GM23248 (cell line): ENCODE data around the gene PREX1. TPM values are rescaled to one million over a fixed set of nuclear protein-coding genes. Genes with fewer than 3 reads are reported as not detected.

Experiments
- DNase-seq: peaks from one replicate; pipeline ENCODE4 v3.0.0-alpha.2; 2015
- H2AFZ ChIP-seq: fragments of 200-600 bp; sonication (generic); 2 replicates; pipeline ENCODE4 v1.6.1; 2016; ENCODE audit warnings: antibody characterized with exemption
- H3F3A ChIP-seq: fragments of 200-600 bp; sonication (generic); 2 replicates; pipeline ENCODE4 v1.6.1; 2016; ENCODE audit warnings: mild to moderate bottlenecking, antibody characterized with exemption, mixed run types; ENCODE audit not compliant: insufficient read depth
- H3K27ac ChIP-seq: fragments of 200-600 bp; sonication (generic); 2 replicates; pipeline ENCODE4 v1.5.1; 2016; ENCODE audit warnings: mild to moderate bottlenecking
- H3K27me3 ChIP-seq: fragments of 200-600 bp; sonication (generic); replicated peaks from 2 replicates; pipeline ENCODE4 v1.6.1; 2016; ENCODE audit warnings: mild to moderate bottlenecking; ENCODE audit not compliant: insufficient read depth
- H3K36me3 ChIP-seq: fragments of 200-600 bp; sonication (generic); 2 replicates; pipeline ENCODE4 v1.6.1; 2016; ENCODE audit warnings: low read depth, mild to moderate bottlenecking
- H3K4me1 ChIP-seq: fragments of 200-600 bp; sonication (generic); 2 replicates; pipeline ENCODE4 v1.6.1; 2016; ENCODE audit warnings: mild to moderate bottlenecking; ENCODE audit not compliant: insufficient read depth
- H3K4me2 ChIP-seq: fragments of 200-600 bp; sonication (generic); one replicate; pipeline ENCODE4 v1.6.1; 2016; ENCODE audit warnings: mild to moderate bottlenecking; ENCODE audit not compliant: unreplicated experiment
- H3K4me3 ChIP-seq: fragments of 200-600 bp; sonication (generic); 2 replicates; pipeline ENCODE4 v1.5.1; 2016; ENCODE audit warnings: mild to moderate bottlenecking
- H3K79me2 ChIP-seq: fragments of 200-600 bp; sonication (generic); 2 replicates; pipeline ENCODE4 v1.6.1; 2016; ENCODE audit warnings: mild to moderate bottlenecking; ENCODE audit not compliant: insufficient read depth
- H3K9ac ChIP-seq: fragments of 200-600 bp; sonication (generic); 2 replicates; pipeline ENCODE4 v1.6.1; 2016; ENCODE audit warnings: mild to moderate bottlenecking
- H3K9me2 ChIP-seq: fragments of 200-600 bp; sonication (generic); 2 replicates; pipeline ENCODE4 v1.6.1; 2016; ENCODE audit warnings: mixed run types, mild to moderate bottlenecking, moderate library complexity; ENCODE audit not compliant: insufficient read depth
- H3K9me3 ChIP-seq: fragments of 200-600 bp; sonication (generic); one replicate; pipeline ENCODE4 v1.6.1; 2017; ENCODE audit warnings: low read depth
- H4K20me1 ChIP-seq: fragments of 200-600 bp; sonication (generic); 2 replicates; pipeline ENCODE4 v1.6.0; 2016; ENCODE audit not compliant: insufficient read depth
- EZH2 ChIP-seq: fragments of 200-600 bp; sonication (generic); IDR thresholded peaks from 2 replicates; pipeline ENCODE4 v1.6.1; 2018; ENCODE audit warnings: antibody characterized with exemption, mild to moderate bottlenecking; ENCODE audit not compliant: insufficient read depth, poor library complexity, severe bottlenecking
- EZH2phosphoT487 ChIP-seq: fragments of 200-600 bp; sonication (generic); IDR thresholded peaks from 2 replicates; pipeline ENCODE4 v1.6.1; 2018; ENCODE audit warnings: antibody characterized with exemption, moderate library complexity, mild to moderate bottlenecking, low read depth; ENCODE audit not compliant: insufficient read depth
- WGBS, 2 experiments: methylation state at CpG; one replicate each; pipeline ENCODE4 v1.1.6; 2015 to 2017; ENCODE audit warnings: low lambda C conversion rate in 2 of 2, low coverage in 1 of 2; ENCODE audit errors: missing lambda C conversion rate in 2 of 2; 5-methylcytosine and 5-hydroxymethylcytosine counted together
- in situ Hi-C: fragments of 300-500 bp; cut with MboI; formaldehyde crosslinking; loops from 2 replicates; pipeline ENCODE4 v1.15.0; 2020
- polyA plus RNA-seq: library from polyadenylated mRNA; unstranded; fragments of >200 nt; fragmentation: Nextera tagmentation; extraction: Ambion mirVana; gene quantifications from 2 replicates; pipeline ENCODE4 v1.2.1, GENCODE V29; 2016
- total RNA-seq: library from RNA; depleted of rRNA; stranded (reverse); fragments of >200 nt; shearing (Covaris generic); gene quantifications from 2 replicates; pipeline ENCODE4 v1.2.3, GENCODE V29; 2014

Gene PREX1
- total and polyA plus RNA-seq, 2 experiments from 2014 or later, result 0.13 to 0.65 TPM

DNA sequence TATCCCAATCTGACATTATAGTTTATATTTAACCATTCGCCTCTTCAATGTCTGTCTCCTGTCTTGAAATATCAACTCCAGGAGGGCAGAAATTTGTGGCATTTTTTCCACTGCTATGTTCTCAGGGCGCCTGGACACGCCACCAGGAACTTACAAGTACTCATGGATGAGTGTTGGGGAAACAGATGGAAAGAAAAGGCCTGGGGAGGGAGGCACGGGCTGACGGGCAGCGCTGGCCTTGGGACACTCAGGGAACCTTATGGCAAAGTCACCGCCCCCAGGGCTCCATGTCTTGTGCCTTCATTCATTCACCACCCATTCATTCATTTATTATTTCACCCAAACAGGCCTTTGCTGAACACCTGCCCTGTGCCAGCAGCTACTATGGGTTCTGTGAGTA, 222.9 kb downstream of the PREX1 start:
- in situ Hi-C loops, result loop anchor here (25.0 kb wide), 1 partner anchor 393 kb away; no protein-coding TSS in a partner anchor
- WGBS, 2 experiments, result 60 to 69% methylated on average over 7 of the region's 7 CpGs

DNA sequence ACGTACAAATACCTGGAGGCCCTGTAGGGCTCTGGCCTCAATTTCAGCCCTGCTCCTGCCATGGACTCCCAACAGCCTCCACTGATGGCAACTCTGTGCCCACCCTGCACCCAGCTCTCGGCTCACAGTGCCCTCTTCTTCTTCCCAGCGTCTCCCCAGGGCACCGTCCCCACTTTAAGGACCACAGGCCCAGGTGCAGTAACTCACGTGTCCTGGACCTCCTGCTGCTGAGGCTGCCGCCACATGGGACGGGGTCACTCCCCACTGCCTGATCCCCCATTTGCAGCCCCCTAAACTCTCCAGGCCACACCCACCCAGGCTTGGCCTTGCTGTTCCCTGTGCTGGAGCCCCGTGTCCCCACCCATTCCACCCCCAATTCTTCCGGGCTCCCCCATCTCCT, 223.4 kb downstream of the PREX1 start:
- no peak for TF ChIP-seq EZH2phosphoT487
- in situ Hi-C loops, result loop anchor here (25.0 kb wide), 1 partner anchor 392 kb away; no protein-coding TSS in a partner anchor
- 60 to 73% methylated on average over 9 of the region's 9 CpGs for WGBS, 2 experiments

More for the DNA sequence above, 222.9 kb downstream of the PREX1 start:
- H2AFZ ChIP-seq, result no peak overlapping the region
- no peak overlapping the region for H3K9ac ChIP-seq
- no peak for TF ChIP-seq EZH2
- no peaks in the 10 kb centered on the region for H3K36me3 ChIP-seq
- H3K79me2 ChIP-seq, result no peaks in the 10 kb centered on the region
- H3K27ac ChIP-seq, result no peak overlapping the region
- H3K4me3 ChIP-seq, result no peak overlapping the region
- no peak overlapping the region for H3K4me2 ChIP-seq
- H3K27me3 ChIP-seq, result peaks cover 8% of the 10 kb centered on the region
- no peaks in the 10 kb centered on the region for H3K4me1 ChIP-seq
- H4K20me1 ChIP-seq, result no peaks in the 10 kb centered on the region
- H3K9me3 ChIP-seq, result no peaks in the 10 kb centered on the region
- H3K9me2 ChIP-seq, result no peaks in the 10 kb centered on the region
- H3F3A ChIP-seq, result no peaks in the 10 kb centered on the region
- DNase-seq, result no peak

DNA sequence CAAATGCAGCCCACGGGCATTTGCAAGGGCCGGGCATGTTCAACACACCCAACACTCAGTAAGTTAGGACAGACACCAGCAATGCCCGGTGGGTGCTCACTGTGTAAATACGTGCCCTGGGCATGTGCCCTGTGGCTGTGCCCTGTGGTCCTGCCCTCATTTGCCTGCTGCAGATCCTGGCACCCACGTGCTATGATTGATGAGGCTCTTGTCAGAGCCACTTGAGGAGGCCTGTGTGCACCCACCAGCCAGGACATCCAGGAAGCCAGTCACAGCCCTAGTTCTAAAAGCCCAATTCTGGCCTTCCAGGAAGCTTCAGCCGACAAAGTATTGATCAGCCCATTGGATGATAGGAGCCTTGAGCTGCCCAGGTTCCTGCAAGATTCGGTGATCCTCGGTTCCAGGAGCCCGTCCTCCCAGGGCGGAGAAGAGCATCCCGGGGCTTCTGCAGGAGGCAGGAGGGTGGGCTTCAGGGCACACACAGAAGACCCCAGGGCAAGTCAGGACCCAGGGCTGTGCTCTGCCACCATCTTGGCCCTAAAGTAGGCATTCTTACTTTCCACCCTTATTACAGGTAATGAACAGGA, 223.9 kb downstream of the PREX1 start:
- Histone ChIP-seq H3F3A (no peaks in the 10 kb centered on the region), H3K9me2 (no peaks in the 10 kb centered on the region), H3K4me3 (no peak overlapping the region), H4K20me1 (no peaks in the 10 kb centered on the region), H3K9me3 (no peaks in the 10 kb centered on the region), H3K4me1 (no peaks in the 10 kb centered on the region), H3K36me3 (no peaks in the 10 kb centered on the region), H2AFZ (no peak overlapping the region), H3K9ac (no peak overlapping the region), H3K27me3 (peaks cover 7% of the 10 kb centered on the region; the same call in 1 of the 2 replicates), H3K27ac (no peak overlapping the region), H3K4me2 (no peak overlapping the region), H3K79me2 (no peaks in the 10 kb centered on the region)
- no peak for DNase-seq
- in situ Hi-C loops, result loop anchor here (25.0 kb wide), 1 partner anchor 392 kb away; no protein-coding TSS in a partner anchor
- WGBS, 2 experiments, result 52 to 56% methylated on average over 10 to 11 of the region's 11 CpGs
- TF ChIP-seq EZH2phosphoT487 (no peak), EZH2 (no peak)

More for the DNA sequence above, 223.4 kb downstream of the PREX1 start:
- Histone ChIP-seq H3K27me3 (peaks cover 7% of the 10 kb centered on the region; the same call in 1 of the 2 replicates), H3K4me3 (no peak overlapping the region), H3K36me3 (no peaks in the 10 kb centered on the region), H2AFZ (no peak overlapping the region), H4K20me1 (no peaks in the 10 kb centered on the region), H3K9ac (no peak overlapping the region), H3K4me2 (no peak overlapping the region), H3K9me3 (no peaks in the 10 kb centered on the region), H3K79me2 (no peaks in the 10 kb centered on the region), H3K9me2 (no peaks in the 10 kb centered on the region), H3K27ac (no peak overlapping the region), H3K4me1 (no peaks in the 10 kb centered on the region), H3F3A (no peaks in the 10 kb centered on the region)
- no peak for DNase-seq

DNA sequence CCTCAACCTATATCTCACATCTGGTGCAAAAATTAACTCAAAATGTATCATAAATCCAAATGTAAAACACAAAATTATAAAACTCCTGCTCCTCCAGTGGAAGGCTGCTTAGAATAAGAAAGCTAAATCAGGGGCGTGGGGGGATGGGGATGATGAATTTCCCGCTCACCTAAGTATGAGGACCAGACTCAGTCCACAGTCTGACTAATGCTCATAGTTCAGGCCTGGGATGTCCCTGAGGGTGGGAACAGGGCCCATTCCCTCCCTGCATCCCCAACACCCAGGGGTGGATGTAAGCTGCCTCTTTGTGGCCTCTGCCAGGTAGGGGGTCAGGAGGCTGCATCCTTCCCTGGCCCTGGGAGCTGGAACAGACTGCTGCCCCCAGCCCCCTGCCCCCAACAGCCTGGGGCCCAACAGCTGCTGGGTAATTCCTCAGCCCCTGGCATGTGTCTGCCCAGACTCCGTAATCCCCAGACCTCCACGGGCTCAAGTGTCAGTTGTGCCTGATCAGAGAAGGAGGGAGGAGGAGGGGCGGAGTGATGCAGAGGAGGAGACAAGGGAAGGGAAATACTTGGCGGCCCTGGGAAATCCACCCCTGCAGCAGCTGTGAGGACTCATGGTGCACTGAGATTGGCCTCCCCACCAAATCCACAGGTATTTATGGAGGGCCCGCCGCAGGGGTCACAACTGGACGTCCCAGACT, 224.5 kb downstream of the PREX1 start:
- TF ChIP-seq EZH2 (no peak), EZH2phosphoT487 (no peak)
- H3F3A ChIP-seq, result no peaks in the 10 kb centered on the region
- no peaks in the 10 kb centered on the region for H3K4me1 ChIP-seq
- H3K9ac ChIP-seq, result no peak overlapping the region
- in situ Hi-C loops, result loop anchor here (25.0 kb wide), 1 partner anchor 391 kb away; no protein-coding TSS in a partner anchor
- no peaks in the 10 kb centered on the region for H4K20me1 ChIP-seq
- no peak overlapping the region for H2AFZ ChIP-seq
- 67 to 70% methylated on average over 9 of the region's 9 CpGs for WGBS, 2 experiments
- H3K27ac ChIP-seq, result no peak overlapping the region
- no peaks in the 10 kb centered on the region for H3K79me2 ChIP-seq
- DNase-seq, result no peak
- no peak overlapping the region for H3K4me3 ChIP-seq
- no peak overlapping the region for H3K4me2 ChIP-seq
- H3K36me3 ChIP-seq, result no peaks in the 10 kb centered on the region
- H3K9me3 ChIP-seq, result no peaks in the 10 kb centered on the region
- no peaks in the 10 kb centered on the region for H3K9me2 ChIP-seq
- H3K27me3 ChIP-seq, result peaks cover 7% of the 10 kb centered on the region; the same call in 1 of the 2 replicates
